ENCODE measurements around the gene C4BPA. TPM values are rescaled to one million over a fixed set of nuclear protein-coding genes. Genes with fewer than 3 reads are reported as not detected.

C4BPA gene
- total RNA-seq, 1 donor from 2014 or later, result not detected

- H3K4me1 Mint-ChIP-seq (ENCODE audit: low read depth, unreplicated experiment), result no peaks in the 10 kb centered on the region
- H3K4me2 ChIP-seq (ENCODE audit: low read length), result no peak overlapping the region
- peaks cover 12% of the 10 kb centered on the region for H3K36me3 Mint-ChIP-seq (ENCODE audit: low read depth, unreplicated experiment)
- H4K20me1 ChIP-seq (ENCODE audit: insufficient read depth, low read length), result no peaks in the 10 kb centered on the region
- H3K9ac ChIP-seq (ENCODE audit: low read length), result no peak overlapping the region
- no peak for TF ChIP-seq CTCF (IDR thresholded peaks at IDR 0.05; ENCODE audit: insufficient read depth, low read depth, low read length)
- TF ChIP-seq EZH2 (IDR thresholded peaks at IDR 0.05; ENCODE audit: insufficient read depth, low read length), result no peak
- no peak overlapping the region for H2AFZ ChIP-seq (ENCODE audit: low read depth, low read length)
- H3K4me1 ChIP-seq (ENCODE audit: insufficient read depth, low read length), result no peaks in the 10 kb centered on the region
- no peak overlapping the region for H3K4me3 ChIP-seq (ENCODE audit: insufficient read depth, low read depth, low read length)
- no peak overlapping the region for H3K4me3 Mint-ChIP-seq (ENCODE audit: unreplicated experiment)
- no peak for FAIRE-seq
- peak; percentile 22 for DNase-seq (ENCODE audit: low read depth)
- peaks cover 2% of the 10 kb centered on the region for H3K27me3 Mint-ChIP-seq (ENCODE audit: low read depth, unreplicated experiment)
- no peaks in the 10 kb centered on the region for H3K9me3 ChIP-seq (ENCODE audit: insufficient read depth, low read depth, low read length)
- H3K79me2 ChIP-seq (ENCODE audit: insufficient read depth, low read length), result no peaks in the 10 kb centered on the region
- no peak overlapping the region for H3K27ac ChIP-seq (ENCODE audit: low read depth, low read length)
- no peak overlapping the region for H3K27ac Mint-ChIP-seq (ENCODE audit: unreplicated experiment)
- H3K36me3 ChIP-seq (ENCODE audit: insufficient read depth, low read length), result no peaks in the 10 kb centered on the region
- H3K9me3 Mint-ChIP-seq (ENCODE audit: unreplicated experiment), result peaks cover 3% of the 10 kb centered on the region
- H3K27me3 ChIP-seq (ENCODE audit: insufficient read depth, low read length), result no peaks in the 10 kb centered on the region
These were observed 29.9 kb upstream of the C4BPA start for GRCh38 chr1:207073906-207074820.

- Histone ChIP-seq H2AFZ (ENCODE audit: low read depth, low read length) (no peak overlapping the region), H3K79me2 (ENCODE audit: insufficient read depth, low read length) (no peaks in the 10 kb centered on the region), H3K4me3 (ENCODE audit: insufficient read depth, low read depth, low read length) (no peak overlapping the region), H3K4me2 (ENCODE audit: low read length) (no peak overlapping the region), H3K4me1 (ENCODE audit: insufficient read depth, low read length) (no peaks in the 10 kb centered on the region), H3K27me3 (ENCODE audit: insufficient read depth, low read length) (no peaks in the 10 kb centered on the region), H4K20me1 (ENCODE audit: insufficient read depth, low read length) (no peaks in the 10 kb centered on the region), H3K9me3 (ENCODE audit: insufficient read depth, low read depth, low read length) (no peaks in the 10 kb centered on the region), H3K27ac (ENCODE audit: low read depth, low read length) (no peak overlapping the region), H3K9ac (ENCODE audit: low read length) (no peak overlapping the region), H3K36me3 (ENCODE audit: insufficient read depth, low read length) (no peaks in the 10 kb centered on the region)
- TF ChIP-seq CTCF (IDR thresholded peaks at IDR 0.05; ENCODE audit: insufficient read depth, low read depth, low read length), result no peak
- no peak for TF ChIP-seq EZH2 (IDR thresholded peaks at IDR 0.05; ENCODE audit: insufficient read depth, low read length)
- FAIRE-seq, result no peak
- no peak for DNase-seq (ENCODE audit: low read depth)
- Mint-ChIP-seq H3K9me3 (ENCODE audit: unreplicated experiment) (peaks cover 3% of the 10 kb centered on the region), H3K4me3 (ENCODE audit: unreplicated experiment) (no peak overlapping the region), H3K27me3 (ENCODE audit: low read depth, unreplicated experiment) (peaks cover 2% of the 10 kb centered on the region), H3K4me1 (ENCODE audit: low read depth, unreplicated experiment) (no peaks in the 10 kb centered on the region), H3K27ac (ENCODE audit: unreplicated experiment) (no peak overlapping the region), H3K36me3 (ENCODE audit: low read depth, unreplicated experiment) (peaks cover 10% of the 10 kb centered on the region)
These were observed 27.7 kb upstream of the C4BPA start for GRCh38 chr1:207076181-207076955.

Data from astrocyte (in vitro differentiated cells and primary cell).